ENCODE data around the gene PSAPL1.

The PSAPL1 gene

GRCh38 chr4:7434766-7435150 is at the start of gene PSAPL1:
PSAPL1 (minus strand) TSS chr4:7434930; CDS start chr4:7434879, 51 bp downstream.
- no peak within 1 kb of the TSS for H3K4me3 ChIP-seq (ENCODE audit: low read depth, low read length)
- no peak for TF ChIP-seq CTCF (IDR thresholded peaks at IDR 0.05; ENCODE audit: borderline replicate concordance, insufficient read depth, low read depth, low read length)

DNA sequence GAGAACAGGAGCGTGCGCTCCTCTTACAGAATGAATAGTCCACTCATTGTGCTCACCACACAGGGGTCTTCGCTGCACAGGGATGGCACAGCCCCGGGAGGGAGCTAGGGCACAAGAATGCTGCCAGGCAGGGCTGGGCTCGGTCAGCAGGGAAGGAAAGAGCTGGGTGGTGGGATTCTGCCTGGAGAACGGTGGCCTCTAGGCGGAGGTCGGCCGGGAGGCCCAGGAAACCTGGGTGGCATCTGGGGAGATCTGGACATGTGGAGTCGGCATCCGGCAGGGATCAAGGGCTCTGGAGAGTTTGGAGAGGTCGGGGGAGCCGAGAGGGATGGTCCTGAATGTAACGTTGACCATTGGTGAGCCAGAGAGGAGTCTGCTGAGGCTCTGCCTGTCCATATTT is 46.5 kb upstream of the PSAPL1 start:
- TF ChIP-seq CTCF (IDR thresholded peaks at IDR 0.05; ENCODE audit: borderline replicate concordance, insufficient read depth, low read depth, low read length) = no peak
- no peak overlapping the region for H3K4me3 ChIP-seq (ENCODE audit: low read depth, low read length)

DNA sequence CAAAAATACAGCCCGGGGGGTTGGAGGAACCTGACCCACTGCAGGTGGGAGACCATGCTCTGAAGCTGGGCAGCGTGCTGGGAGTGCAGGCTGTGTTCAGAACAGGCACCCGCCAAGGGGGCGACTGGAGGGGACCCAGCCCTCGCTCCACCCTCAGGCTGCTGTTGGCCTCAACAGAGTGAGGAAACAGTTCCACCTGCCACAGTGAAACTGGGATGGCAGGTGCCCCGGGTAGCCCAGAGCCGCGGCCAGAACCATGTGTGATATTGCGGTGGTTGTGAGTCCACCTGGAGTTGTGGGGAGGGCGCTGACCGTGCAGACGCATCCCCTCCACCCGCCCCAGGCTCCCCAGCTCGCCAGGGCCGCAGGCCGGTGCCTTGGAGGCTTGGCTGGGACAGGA is 45.7 kb upstream of the PSAPL1 start:
- H3K4me3 ChIP-seq (ENCODE audit: low read depth, low read length) = no peak overlapping the region
- TF ChIP-seq CTCF (IDR thresholded peaks at IDR 0.05; ENCODE audit: borderline replicate concordance, insufficient read depth, low read depth, low read length) = no peak

DNA sequence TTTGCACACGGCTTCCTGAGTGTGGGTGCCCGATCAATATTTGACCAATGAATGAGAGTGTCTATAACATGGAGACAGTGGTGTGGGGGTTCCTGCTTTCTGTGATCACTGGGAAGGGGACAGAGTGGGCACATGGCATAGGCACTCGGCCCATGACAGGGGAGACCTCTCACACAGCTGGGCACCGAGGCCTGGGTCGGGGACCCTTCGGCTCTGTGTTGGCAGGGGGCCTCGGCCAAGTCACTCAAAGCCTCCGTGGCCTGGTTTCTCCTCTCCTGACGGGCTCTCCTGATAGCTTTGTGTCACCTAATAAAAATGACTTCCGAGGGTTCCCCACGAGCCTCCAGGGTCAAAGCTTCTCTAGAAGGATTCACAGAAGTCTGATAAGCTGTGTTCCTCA is 43.9 kb upstream of the PSAPL1 start:
- H3K4me3 ChIP-seq (ENCODE audit: low read depth, low read length) = no peak overlapping the region
- no peak for TF ChIP-seq CTCF (IDR thresholded peaks at IDR 0.05; ENCODE audit: borderline replicate concordance, insufficient read depth, low read depth, low read length)

DNA sequence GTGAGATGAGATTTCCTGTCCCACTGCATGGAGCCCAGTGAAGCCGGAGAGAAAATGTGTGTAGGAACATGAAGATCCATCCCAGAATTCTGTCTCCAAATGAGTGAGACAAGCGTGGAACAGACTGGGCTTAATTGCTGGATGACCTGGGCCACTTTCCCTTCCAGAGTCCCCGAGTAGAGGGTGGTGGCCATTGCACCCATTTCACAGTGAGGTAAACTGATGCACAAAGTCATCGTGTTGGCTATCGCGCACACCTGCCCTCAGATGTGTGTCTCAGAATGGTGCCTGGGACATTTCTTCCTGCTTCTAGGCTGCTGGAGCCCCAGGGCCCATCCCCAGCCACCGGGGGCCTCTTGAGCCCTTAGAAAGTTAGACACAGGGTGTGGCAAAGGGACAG is 43.0 kb upstream of the PSAPL1 start:
- no peak overlapping the region for H3K4me3 ChIP-seq (ENCODE audit: low read depth, low read length)
- TF ChIP-seq CTCF (IDR thresholded peaks at IDR 0.05; ENCODE audit: borderline replicate concordance, insufficient read depth, low read depth, low read length) = no peak

GRCh38 chr4:7476820-7477219 is 42.1 kb upstream of the PSAPL1 start:
- H3K4me3 ChIP-seq (ENCODE audit: low read depth, low read length) = no peak overlapping the region
- no peak for TF ChIP-seq CTCF (IDR thresholded peaks at IDR 0.05; ENCODE audit: borderline replicate concordance, insufficient read depth, low read depth, low read length)

GRCh38 chr4:7475207-7475606 is 40.5 kb upstream of the PSAPL1 start:
- no peak overlapping the region for H3K4me3 ChIP-seq (ENCODE audit: low read depth, low read length)
- no peak for TF ChIP-seq CTCF (IDR thresholded peaks at IDR 0.05; ENCODE audit: borderline replicate concordance, insufficient read depth, low read depth, low read length)

Measured in GM12875 (cell line).